Transverse colon (tissue), 4 donors: ENCODE results near the gene VSNL1. TPM values are rescaled to one million over a fixed set of nuclear protein-coding genes. Genes with fewer than 3 reads are reported as not detected.

Experiments
- DNase-seq: peaks from one replicate; pipeline ENCODE4 v3.0.0-alpha.2; 2019
- H3K27ac ChIP-seq, 4 donors: fragments of 200-600 bp; sonication (generic); 2 replicates each; pipeline ENCODE4 v1.5.1; 2016 to 2018; ENCODE audit warnings: inconsistent platforms in 4 of 4
- H3K27me3 ChIP-seq: fragments of 200-600 bp; sonication (generic); 2 replicates; pipeline ENCODE4 v1.5.1; 2017; ENCODE audit warnings: inconsistent platforms
- H3K36me3 ChIP-seq, 4 donors: fragments of 200-600 bp; sonication (generic); 2 replicates each; pipeline ENCODE4 v1.5.1; 2017 to 2019; ENCODE audit warnings: inconsistent platforms in 4 of 4
- H3K4me1 ChIP-seq, 4 donors: fragments of 200-600 bp; sonication (generic); 2 replicates each; pipeline ENCODE4 v1.5.1; 2017 to 2020; ENCODE audit warnings: inconsistent platforms in 4 of 4
- H3K4me3 ChIP-seq, 4 donors: fragments of 200-600 bp; sonication (generic); 1 replicate in 1 of 4; 2 replicates in 3 of 4; pipeline versions ENCODE4 v1.5.1 to v1.6.1; 2017 to 2019; ENCODE audit warnings: inconsistent platforms in 4 of 4
- H3K9me3 ChIP-seq, 2 donors: fragments of 200-600 bp; sonication (generic); 2 replicates each; pipeline ENCODE4 v1.5.1; 2017 to 2019; ENCODE audit warnings: inconsistent platforms in 2 of 2
- EP300 ChIP-seq: sonication (generic); formaldehyde crosslinking; IDR thresholded peaks from one replicate; pipeline ENCODE4 v1.6.1; 2017; ENCODE audit warnings: antibody characterized with exemption, low read depth
- POLR2A ChIP-seq: fragments of 450-650 bp; IDR thresholded peaks from one replicate; pipeline ENCODE4 v1.6.1; 2016; ENCODE audit warnings: antibody characterized with exemption, mild to moderate bottlenecking, moderate library complexity
- POLR2AphosphoS5 ChIP-seq, 3 donors: sonication (generic); formaldehyde crosslinking; IDR thresholded peaks; one replicate each; pipeline ENCODE4 v1.6.1; 2016; ENCODE audit warnings: antibody characterized with exemption in 3 of 3
- WGBS, 2 donors: methylation state at CpG; one replicate each; pipeline ENCODE4 v1.1.5; 2018; ENCODE audit warnings: low coverage in 1 of 2; 5-methylcytosine and 5-hydroxymethylcytosine counted together
- in situ Hi-C, 4 donors: fragments of 200-750 bp; cut with MboI; loops; one replicate each; pipeline versions ENCODE4 v1.15.0 to v1.15.1; 2017; ENCODE audit warnings: low sequenced_read_pairs in 3 of 4, low pct_ligation_motif_present in 1 of 4, low pct_unique_long_range_greater_than_20kb in 1 of 4
- intact Hi-C: fragments of 100-400 bp; cut with DNase I; formaldehyde crosslinking; loops from one replicate; pipeline ENCODE4 v1.15.1; 2023; ENCODE audit warnings: low total_unique reads
- total RNA-seq, 4 donors: library from RNA; depleted of rRNA; stranded (reverse); fragments of >200 nt; gene quantifications; one replicate each; pipeline ENCODE4 v1.1.0, GENCODE V29; 2016
- TF ChIP-seq, protein P1 (sequence below), 5 experiments: fragments of 200-600 bp in 3 of 5; fragments of 450-650 bp in 2 of 5; sonication (generic) in 3 of 5; IDR thresholded peaks; 1 replicate in 2 of 5; 2 replicates in 3 of 5; pipeline ENCODE4 v1.5.1; 2016 to 2017; ENCODE audit warnings: antibody characterized with exemption in 5 of 5, inconsistent platforms in 3 of 5, mild to moderate bottlenecking in 2 of 5, moderate library complexity in 1 of 5

VSNL1 gene
- total RNA-seq, 4 donors from 2014 or later = 0.96 to 1.1 TPM; not detected in 2

DNA sequence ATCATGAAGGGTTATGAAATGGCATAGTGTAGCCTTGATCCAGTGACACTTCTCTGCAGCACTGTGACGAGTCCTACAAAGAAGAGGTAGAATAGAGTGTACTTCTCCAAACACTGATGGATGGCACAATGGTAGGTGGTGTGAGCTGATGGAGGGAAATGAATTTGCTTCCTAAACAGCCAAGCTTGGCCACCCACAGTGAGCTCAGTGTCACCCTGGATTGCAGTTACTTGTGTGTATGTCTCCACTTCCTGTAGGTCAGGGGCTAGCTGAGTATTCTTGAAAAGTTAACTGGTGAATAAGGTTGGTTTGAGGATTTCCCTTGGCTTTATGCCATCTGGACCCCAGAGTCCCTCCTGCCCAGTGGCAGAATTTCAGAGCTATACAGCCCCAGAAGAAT is 75.9 kb downstream of the VSNL1 start:
- in situ Hi-C loops = no loop called here
- no peaks in the 10 kb centered on the region for H3K9me3 ChIP-seq
- intact Hi-C loops = no loop called here
- H3K4me1 ChIP-seq = no peaks in the 10 kb centered on the region
- no peak overlapping the region for H3K4me3 ChIP-seq
- no peak for DNase-seq
- TF ChIP-seq EP300 (no peak), POLR2A (no peak), POLR2AphosphoS5 (IDR thresholded peaks at IDR 0.05) (no peak)
- TF ChIP-seq, protein P1, sequence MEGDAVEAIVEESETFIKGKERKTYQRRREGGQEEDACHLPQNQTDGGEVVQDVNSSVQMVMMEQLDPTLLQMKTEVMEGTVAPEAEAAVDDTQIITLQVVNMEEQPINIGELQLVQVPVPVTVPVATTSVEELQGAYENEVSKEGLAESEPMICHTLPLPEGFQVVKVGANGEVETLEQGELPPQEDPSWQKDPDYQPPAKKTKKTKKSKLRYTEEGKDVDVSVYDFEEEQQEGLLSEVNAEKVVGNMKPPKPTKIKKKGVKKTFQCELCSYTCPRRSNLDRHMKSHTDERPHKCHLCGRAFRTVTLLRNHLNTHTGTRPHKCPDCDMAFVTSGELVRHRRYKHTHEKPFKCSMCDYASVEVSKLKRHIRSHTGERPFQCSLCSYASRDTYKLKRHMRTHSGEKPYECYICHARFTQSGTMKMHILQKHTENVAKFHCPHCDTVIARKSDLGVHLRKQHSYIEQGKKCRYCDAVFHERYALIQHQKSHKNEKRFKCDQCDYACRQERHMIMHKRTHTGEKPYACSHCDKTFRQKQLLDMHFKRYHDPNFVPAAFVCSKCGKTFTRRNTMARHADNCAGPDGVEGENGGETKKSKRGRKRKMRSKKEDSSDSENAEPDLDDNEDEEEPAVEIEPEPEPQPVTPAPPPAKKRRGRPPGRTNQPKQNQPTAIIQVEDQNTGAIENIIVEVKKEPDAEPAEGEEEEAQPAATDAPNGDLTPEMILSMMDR (IDR thresholded peaks at IDR 0.05) = no peak
- 88% methylated on average over 1 of the region's 1 CpG; no CpG with 5 or more reads in 1 of the 2 donors for WGBS, 2 donors
- H3K27ac ChIP-seq = no peak overlapping the region
- H3K27me3 ChIP-seq = no peaks in the 10 kb centered on the region
- no peaks in the 10 kb centered on the region for H3K36me3 ChIP-seq

DNA sequence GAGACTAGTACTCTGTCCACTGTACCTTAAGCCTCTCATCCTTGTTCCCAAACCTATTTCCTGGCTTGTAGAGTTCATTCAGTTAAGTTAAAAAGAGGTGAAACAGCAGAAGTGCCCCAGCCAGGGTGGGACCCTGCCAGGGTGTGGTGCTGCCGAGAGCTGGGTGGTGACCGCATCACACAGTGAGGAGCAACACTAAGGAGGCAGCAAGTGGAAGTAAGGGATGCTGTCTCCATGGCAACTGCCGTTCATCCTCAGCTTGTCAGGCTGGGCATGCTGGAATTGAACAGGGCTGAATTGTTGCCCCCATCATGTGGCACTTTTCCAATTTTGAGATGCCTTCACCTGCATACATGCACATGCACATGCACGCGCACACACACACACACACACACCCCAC is 77.0 kb downstream of the VSNL1 start:
- 86% methylated on average over 5 of the region's 5 CpGs; no CpG with 5 or more reads in 1 of the 2 donors for WGBS, 2 donors
- Histone ChIP-seq H3K4me3 (no peak overlapping the region), H3K9me3 (no peaks in the 10 kb centered on the region), H3K4me1 (no peaks in the 10 kb centered on the region), H3K27me3 (no peaks in the 10 kb centered on the region), H3K36me3 (no peaks in the 10 kb centered on the region), H3K27ac (no peak overlapping the region)
- intact Hi-C loops = no loop called here
- TF ChIP-seq POLR2A = no peak
- TF ChIP-seq, protein P1 (IDR thresholded peaks at IDR 0.05) = no peak
- TF ChIP-seq POLR2AphosphoS5 (IDR thresholded peaks at IDR 0.05) = no peak
- no peak for TF ChIP-seq EP300
- in situ Hi-C loops = no loop called here
- DNase-seq = no peak

DNA sequence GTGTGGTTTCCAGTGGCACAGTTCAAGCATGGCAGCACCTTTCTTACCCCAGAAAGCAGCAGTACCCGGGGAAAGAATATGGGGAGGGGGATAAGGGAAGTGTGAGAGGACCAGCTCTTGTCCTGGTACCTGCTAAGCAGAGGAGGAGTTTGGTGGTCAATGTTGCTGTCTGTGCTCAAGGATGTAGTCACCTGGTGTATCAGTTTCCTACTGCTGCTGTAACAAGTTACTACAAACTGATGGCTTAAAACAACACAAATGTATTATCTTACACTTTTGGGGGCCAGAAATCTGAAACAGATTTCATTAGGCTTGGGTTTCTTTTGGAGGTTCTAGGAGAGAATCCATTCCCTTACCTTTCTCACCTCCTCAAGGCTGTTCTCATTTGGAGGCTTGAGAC is 77.5 kb downstream of the VSNL1 start:
- in situ Hi-C loops (no loop called here), intact Hi-C loops (no loop called here)
- H3K27me3 ChIP-seq = no peaks in the 10 kb centered on the region
- WGBS, 2 donors = 4% methylated on average over 1 of the region's 1 CpG; no CpG with 5 or more reads in 1 of the 2 donors
- no peak overlapping the region for H3K4me3 ChIP-seq
- no peaks in the 10 kb centered on the region for H3K36me3 ChIP-seq
- DNase-seq = no peak
- H3K9me3 ChIP-seq = no peaks in the 10 kb centered on the region
- no peak overlapping the region for H3K27ac ChIP-seq
- no peaks in the 10 kb centered on the region for H3K4me1 ChIP-seq
- no peak for TF ChIP-seq EP300
- TF ChIP-seq POLR2AphosphoS5 (IDR thresholded peaks at IDR 0.05) = no peak
- TF ChIP-seq, protein P1 (IDR thresholded peaks at IDR 0.05) = no peak
- TF ChIP-seq POLR2A = no peak

DNA sequence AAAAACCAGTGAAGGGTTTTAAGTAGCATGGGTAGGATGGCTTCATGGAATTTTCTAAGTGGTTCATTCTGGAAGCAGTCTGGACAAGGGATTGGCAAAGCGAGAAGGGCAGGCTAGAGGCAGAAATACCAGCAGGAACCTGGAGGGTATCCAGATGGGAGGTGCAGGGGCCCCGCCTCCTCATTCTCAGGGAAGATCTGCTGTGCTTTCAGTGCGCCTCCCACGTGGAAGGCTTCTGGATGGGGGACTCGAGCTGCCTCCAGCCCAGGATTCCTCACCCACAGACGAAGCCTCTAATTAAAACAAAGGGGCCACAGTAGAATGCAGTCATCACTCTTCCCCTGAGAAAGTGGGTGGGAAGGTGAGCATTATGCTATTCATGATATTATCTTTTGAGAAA is 79.8 kb downstream of the VSNL1 start:
- no peak for TF ChIP-seq POLR2AphosphoS5 (IDR thresholded peaks at IDR 0.05)
- no peak for TF ChIP-seq EP300
- TF ChIP-seq POLR2A = no peak
- TF ChIP-seq, protein P1 (IDR thresholded peaks at IDR 0.05) = no peak
- Histone ChIP-seq H3K27me3 (no peaks in the 10 kb centered on the region), H3K9me3 (no peaks in the 10 kb centered on the region), H3K4me1 (no peaks in the 10 kb centered on the region), H3K27ac (no peak overlapping the region), H3K36me3 (no peaks in the 10 kb centered on the region), H3K4me3 (no peak overlapping the region)
- no peak for DNase-seq
- 39 to 64% methylated on average over 3 to 6 of the region's 6 CpGs for WGBS, 2 donors
- intact Hi-C loops (no loop called here), in situ Hi-C loops (no loop called here)
